Retina (tissue), 1 donor: ENCODE measurements around the gene MITF.

ENCODE experiments used
- DNase-seq: peaks from one replicate; pipeline ENCODE4 v3.0.0-alpha.2; 2016

Gene MITF

DNA sequence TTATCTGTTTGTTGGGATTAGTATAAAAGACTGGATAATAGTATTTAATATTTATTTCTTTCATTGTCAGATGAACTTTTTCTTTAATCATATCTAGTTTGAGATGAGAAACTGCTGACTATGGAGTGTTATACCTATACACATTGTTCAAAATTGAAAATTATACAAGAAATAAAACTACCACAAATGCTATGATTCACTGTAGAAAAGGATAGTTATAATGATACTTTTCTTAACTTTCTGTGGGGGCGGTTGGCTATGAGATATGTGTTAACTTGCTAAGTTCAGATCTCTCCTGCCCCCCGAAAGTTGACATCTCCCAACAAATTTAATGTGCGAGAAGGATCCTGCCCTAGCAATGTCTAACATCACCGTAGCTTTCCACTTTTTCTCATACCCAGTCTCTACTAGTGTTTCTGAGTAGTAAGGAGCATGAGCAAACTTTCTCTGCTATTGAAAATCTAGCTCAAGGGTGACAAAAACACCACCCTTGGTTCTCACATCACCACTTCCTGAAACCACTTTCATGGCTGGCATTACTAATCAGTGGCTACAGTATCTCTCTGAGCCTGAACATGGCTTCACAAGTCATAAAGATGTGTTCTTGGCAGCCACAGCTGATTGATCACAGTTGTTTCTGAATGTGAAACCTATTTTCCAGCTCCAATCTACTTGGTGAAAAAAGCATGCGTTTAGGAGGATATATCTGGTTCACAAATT is 244.4 kb downstream of the MITF start:
- DNase-seq: no peak

DNA sequence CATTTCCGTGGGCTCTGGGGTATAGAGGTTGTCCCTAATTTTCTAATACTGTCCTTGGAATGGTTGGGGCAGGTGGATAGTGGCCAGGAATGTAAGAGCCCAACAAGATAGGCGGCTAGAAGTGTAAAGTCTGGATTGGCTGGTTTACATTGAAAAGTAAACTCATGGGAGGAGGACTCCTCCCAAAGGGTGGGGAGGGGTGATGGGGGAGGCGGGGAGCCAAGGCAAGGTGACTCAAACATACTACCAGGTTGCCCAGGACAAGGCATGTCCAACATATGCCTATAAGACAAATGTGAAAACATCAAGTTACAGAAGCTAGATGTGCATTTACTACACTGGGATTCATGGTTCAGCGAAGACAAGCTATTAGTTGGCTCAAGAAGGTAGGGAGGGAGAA is 246.0 kb downstream of the MITF start:
- no peak for DNase-seq

DNA sequence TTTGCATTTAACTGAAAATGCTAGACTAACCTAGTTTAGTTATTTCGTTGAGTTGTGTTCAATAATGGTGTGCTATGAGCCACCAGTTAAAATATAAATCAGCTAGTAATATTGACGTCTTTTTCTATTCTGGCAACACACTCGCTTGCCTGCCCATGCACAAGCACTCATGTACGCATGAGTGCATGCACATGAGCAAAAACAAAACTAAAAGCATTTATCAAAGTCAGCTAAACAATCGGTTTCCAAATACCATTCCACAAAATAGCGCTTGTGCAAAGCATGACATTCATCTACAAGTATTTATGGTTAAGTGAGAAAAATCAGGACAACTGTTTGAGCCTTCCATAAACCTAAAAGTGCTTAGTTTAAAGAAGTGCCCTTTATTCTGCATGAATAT is 247.2 kb downstream of the MITF start:
- DNase-seq: peak; percentile 18

DNA sequence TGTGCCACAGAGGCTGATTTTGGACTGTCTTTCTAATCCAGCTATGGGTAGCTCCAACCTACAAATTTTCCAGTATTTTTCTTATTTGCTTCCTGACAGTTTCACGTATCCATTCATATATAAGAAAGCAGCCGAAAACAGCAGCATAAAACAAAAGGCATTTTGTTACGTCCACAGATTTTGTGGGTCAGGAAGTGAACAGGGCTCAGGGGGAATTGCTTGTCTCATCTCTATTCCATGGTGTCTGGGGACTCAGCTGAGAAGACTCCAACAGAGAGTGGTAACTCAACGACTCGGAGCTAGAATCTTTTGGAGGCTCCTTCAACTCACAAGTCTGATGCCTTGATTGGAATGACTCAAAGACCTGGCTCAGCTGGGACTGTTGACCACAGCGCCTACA is 248.6 kb downstream of the MITF start:
- no peak for DNase-seq

DNA sequence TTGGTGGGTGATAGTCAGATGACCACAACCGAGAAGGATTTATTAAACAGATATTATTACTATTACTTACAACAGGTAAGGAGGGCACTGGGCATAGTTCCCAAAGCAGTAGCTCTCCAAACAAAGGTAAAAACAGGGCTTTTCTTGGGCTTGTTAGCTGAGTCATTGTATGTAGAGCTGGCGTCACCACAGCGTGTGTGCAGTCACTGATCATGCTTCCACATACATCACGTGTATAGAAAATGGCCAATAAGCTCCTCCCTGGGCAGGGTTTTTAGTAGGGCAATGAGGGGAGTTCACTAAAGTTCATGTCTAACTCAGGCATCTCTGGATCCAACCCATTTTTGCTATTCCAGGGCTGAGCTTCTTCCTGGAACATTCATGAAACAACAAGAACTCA is 254.5 kb downstream of the MITF start:
- DNase-seq: no peak

DNA sequence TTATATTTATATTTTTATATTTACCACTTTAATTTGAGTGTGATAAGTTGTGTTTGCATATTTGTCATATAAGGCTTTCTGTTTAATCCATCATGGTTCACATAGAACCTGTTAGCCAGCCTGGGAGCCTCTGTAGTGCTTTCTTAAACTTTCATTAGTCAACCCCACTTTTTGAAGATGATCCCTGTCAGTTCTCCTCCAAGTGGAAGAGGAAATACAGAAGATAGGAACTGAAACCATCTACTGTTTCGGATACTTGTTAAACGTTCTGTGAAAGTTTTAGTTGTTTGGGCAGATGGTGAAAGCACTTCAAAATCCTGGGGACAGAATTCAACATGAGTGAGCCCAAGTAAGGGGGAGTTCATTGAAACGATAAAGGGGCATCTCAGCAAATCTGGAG is 255.7 kb downstream of the MITF start:
- DNase-seq: no peak

DNA sequence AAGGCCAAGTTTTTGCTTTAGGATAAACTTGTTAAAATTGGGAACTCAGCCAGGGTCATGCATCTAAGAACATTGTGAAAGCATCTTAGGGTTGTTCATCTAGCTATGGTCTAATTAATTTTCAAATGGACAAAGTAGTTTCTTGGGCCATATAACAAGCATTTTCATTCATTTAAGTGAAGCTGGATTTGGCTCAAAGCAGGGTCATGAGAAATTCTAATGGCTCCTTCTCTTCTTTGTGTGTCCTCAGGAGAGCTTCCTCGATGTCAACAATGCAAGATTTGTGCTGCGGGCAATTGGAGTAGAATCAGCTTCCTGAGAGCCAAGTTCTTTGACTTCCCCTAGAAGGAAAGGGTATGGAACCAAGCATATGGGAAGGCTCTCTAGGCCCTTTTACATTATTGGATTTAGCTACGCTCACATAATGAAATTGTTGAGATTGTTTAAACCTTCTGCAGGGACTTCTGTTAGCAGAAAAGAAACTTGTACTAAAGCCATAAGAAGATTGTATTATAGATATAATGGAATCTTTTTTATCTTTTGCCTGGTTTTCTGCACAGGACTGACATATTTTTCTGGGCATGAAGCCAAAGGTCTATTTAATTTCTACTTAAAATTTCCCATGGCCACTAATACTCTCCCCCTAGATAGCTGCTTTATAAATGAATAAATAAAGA is 258.5 kb downstream of the MITF start:
- DNase-seq: no peak

DNA sequence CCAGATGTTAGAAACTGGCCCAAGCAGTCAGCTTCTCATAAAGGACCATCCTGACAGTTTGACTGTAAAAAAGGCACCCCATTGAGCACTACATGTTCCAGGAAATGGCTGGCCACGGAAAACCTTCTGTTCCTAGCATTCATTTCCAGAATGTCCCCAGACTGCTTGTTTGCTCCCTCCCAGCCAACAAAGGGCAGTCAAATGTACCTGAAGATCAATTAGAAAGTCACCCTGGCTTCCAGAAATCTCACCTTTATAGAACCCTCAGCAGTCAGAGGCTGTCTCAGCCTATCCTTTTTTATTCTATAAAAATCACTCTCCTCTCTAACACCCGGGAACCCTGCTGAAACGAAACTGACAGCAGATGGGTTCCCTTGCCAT is 259.5 kb downstream of the MITF start:
- no peak for DNase-seq

DNA sequence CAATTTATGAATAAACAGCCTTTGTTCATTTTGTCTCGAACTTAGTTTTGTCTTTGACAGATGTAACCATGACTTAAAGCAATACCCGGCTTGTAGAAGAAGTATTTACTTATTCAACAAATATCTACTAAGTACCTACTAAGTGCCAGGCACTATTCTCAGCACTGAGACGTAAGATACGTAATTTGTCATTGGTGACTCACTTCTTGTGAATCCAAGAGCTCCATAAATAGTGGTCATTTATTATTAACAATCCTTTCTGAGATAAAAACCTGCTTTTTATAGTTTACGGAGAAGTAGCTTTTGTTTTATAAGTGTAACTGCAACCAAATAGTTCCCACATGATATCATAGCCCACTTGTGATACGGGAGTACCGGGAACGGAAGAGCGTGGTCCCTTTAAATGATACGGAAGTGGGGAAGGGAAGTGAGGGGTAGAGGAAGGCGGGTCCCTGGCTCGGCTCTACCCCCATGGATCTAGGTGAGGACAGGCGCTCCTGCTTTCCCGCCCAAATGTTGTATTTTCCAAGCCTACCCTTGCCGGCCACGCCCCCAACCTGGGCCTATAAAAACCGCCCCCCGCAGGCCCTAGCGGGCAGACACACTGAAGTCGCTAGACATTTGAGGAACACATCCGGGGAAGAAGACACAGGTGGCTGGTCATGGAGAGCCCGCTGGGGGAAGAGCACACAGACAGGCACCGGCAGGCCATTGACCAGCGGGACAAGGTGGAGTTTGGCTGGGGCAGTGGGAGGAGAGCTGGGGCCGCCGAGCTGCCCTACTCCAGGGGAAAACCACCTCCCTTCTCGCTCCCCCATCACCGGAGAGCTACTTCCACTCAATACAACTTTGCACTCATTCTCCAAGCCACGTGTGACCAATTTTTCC is 260.1 kb downstream of the MITF start, which contains the start of gene SAMMSON:
Gene SAMMSON (plus strand): TSS at position 594 of the 888 bp plus-strand sequence.
- no peak for DNase-seq

DNA sequence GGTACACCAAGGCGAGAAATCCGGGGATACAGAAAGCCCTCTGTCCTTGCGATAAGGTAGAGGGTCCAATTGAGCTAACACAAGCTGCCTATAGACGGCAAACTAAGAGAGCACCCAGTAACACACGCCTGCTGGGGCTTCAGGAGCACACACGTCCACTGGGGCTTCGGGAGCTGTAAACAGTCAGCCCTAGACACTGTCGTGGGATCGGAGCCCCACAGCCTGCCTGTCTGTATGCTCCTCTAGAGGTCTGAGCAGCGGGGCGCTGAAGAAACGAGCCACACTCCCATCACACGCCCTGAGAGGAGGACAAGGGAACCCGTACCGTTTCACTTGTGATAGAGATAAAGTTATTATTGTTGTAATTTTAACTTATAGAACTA is 260.8 kb downstream of the MITF start:
- DNase-seq: peak; percentile 25

DNA sequence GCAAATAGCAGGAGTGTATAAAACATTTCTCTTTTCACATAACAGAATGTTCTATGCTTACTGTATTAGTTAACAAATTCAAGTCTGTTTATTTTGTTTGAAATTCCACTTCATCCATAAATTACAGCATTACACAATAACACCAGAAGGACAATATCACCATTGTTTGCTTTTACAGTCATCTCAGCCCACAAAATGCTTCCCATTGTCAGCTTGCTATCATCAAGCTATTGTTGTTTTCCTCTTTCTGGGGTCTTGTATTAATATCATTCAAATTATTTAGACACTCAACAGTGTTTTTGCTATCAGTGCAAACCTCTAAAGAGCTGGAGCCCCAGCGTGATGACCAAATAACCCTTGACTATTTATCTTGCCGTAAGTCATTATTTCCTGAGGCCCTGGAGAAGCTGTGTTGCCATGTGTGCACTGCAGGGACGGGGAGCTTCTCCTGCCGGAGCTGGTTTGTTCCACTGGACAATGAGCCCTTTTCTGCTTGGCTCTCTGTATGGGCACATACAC is 261.4 kb downstream of the MITF start:
- DNase-seq: peak; percentile 67

DNA sequence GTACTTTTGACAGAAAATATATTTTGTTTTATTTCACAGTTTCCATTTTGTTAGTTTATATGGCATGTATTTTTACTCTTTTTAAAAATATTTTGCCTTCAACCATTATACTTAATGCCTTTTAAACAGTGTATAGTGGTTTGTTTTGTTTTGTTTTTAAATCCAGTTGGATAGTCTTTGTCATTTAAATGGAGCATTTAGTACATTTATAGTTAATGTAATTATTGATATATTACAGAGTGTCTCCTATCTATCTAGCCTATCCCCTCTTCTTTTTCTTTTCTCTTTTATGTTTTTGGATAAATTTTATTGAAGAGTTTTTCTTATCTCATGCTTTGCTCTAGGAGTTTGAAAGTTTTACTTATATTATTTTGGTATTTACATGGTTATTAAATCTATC is 263.9 kb downstream of the MITF start:
- DNase-seq: no peak

DNA sequence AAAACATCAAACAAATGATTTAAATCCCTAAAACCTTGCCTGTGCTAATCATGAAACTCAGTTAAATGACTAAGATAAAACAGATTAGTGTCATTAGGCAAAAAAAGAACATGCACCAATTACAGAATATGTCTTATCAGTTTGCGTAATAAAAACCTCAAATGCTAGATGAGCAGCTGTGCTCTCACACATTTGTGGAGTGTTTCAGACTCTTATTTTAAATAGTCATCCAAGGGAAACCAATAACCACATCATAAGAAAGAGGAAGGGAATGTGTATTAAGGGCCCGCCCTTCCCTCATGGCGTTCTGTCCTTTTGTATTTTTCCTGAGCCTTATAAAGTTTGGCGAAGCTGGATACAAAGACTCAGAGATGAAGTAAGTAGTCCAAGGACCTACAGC is 266.8 kb downstream of the MITF start:
- DNase-seq: no peak

DNA sequence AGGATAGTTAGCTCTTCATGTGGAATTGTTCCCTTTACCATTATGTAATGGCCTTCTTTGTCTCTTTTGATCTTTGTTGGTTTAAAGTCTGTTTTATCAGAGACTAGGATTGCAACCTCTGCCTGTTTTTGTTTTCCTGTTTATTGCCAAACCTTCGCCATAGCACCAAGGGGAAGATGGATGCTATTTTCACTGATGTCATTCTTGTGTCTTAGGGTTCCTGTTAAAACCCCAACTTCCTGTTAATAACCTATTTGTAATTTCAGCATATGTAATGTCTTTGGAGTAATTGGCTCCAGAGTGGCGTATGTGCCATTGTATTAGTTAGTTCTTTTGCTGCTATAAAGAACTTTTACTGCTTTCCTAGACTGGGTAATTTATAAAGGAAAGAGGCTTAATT is 271.1 kb downstream of the MITF start:
- no peak for DNase-seq

DNA sequence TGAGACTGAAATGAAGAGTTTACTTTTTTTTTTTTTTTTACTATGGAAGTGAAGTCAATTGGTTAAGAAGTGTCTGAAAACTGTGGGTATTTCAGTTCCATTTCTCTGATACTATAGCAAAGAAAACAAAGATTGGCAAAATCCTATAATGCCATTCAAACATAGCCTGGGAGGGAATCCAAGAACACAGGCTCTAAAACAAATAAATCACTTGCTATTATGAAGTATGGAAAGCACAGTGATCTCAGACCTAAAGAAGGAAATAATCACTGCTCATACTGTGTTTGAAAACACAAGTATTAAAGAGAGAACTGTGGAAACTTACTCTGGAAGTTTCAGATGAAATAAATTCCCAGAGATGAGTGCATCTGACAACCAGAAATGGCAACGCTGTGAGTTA is 272.3 kb downstream of the MITF start:
- DNase-seq: no peak
